Stimulated activated naive CD4-positive, alpha-beta T cell (primary cell): Measurements from ENCODE around the gene CLEC4F.

Experiments
- DNase-seq, 6 experiments: peaks; one replicate each; lab custom pipeline; 2025; lab: John Stamatoyannopoulos, UW

The CLEC4F gene, protein sequence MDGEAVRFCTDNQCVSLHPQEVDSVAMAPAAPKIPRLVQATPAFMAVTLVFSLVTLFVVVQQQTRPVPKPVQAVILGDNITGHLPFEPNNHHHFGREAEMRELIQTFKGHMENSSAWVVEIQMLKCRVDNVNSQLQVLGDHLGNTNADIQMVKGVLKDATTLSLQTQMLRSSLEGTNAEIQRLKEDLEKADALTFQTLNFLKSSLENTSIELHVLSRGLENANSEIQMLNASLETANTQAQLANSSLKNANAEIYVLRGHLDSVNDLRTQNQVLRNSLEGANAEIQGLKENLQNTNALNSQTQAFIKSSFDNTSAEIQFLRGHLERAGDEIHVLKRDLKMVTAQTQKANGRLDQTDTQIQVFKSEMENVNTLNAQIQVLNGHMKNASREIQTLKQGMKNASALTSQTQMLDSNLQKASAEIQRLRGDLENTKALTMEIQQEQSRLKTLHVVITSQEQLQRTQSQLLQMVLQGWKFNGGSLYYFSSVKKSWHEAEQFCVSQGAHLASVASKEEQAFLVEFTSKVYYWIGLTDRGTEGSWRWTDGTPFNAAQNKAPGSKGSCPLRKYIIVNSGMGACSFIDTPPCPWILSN

DNA sequence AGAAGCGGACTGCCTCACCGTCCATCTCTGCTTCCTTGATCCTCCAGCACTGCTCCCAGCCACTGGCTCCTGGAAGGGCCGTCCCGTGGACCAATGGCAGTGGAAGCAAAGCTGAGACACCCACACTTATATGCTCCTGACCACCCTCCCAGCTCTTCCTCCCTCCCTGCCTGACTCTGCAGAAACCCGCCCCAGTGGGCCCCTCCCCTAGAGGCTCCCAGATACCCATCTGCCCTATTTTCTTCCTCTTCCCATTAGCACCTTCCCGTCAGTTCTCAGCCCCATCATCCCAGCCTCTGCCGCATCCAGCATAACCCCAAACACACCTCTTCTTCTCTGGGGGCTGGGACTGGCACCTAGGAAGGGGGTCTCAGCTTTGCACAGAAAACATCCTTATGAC is at the start of gene CLEC4F:
Gene CLEC4F (minus strand): TSS at position 101 of the 400 bp plus-strand sequence. CDS start 76 bp downstream, at position 25.
- no peak for DNase-seq

DNA sequence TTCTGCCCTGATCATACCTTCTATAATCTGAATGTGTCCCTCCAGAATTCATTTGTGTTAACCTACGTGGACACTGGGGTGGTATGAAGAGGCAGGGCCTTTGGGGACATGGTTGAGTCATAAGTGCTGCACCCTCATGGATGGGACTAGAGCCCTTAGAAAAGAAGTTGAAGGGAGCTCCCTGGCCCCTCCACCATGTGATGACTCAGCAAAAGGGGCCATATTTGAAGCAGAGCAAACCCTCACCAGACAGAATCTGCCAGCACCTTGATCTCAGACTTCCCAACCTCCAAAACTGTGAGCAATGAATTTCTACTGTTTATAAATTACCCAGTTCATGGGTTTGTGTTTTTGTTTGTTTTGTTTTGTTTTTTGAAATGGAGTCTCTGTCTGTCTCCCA is 48.6 kb upstream of the CLEC4F start:
- DNase-seq = no peak

DNA sequence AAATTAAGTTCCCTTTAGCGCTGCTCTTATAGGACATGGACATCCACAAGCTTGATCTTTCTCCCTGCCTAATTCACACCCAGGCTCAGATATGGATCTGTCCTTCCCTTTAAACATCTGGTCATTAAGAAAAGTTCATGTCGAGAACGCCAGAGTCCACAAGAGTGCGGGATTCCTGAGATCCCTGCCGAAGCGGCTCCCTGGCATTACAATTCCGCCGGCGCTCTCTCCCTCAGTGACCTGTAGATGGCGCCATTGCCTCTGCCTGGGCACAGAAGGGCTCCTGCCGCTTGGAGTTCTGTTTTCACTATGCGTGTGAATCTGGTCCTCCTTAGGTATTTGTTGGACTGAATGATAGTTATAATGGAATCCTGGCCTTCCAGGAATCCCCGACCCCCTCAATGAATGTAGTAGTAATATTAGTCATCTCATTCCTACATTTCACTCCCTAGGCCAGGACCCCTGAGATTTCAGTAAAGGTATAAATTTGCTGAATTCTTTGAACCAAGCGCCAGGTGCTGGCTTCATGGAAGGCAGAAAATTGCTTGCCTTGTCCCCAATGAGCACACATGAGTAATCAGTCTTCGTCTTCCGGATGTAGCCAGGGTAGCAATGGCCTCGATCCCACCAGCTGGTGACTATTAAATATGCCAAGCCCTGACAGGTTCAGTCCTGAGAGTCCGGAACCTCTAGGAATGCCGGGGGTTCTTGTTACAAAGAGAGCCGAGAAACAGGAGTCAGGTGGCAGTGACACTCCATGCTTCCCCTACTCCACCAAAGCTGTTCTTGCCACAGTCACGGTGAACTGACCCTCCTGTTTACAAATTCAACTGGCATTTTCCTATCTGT is 41.6 kb upstream of the CLEC4F start:
- DNase-seq = peak; percentile 27 to 75 (median 58)

DNA sequence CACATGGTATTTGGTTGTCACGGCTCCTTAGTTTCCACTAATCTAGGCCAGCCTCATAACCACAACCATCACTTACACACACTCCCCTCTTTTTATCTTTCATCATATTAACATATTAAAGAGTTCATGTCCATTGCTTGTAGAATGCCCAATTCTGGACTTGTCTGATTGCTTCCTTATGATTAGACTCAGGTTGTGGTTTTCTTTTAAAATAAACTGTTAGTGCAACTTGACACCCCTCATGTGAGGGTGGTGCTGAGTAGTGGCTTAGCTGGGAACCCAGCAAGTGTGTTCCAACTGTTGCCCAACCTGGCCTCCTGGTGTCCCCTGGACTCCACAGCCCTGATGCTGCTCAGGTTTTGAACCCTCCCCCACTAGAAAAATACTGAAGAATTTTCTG is 35.3 kb upstream of the CLEC4F start:
- no peak for DNase-seq

DNA sequence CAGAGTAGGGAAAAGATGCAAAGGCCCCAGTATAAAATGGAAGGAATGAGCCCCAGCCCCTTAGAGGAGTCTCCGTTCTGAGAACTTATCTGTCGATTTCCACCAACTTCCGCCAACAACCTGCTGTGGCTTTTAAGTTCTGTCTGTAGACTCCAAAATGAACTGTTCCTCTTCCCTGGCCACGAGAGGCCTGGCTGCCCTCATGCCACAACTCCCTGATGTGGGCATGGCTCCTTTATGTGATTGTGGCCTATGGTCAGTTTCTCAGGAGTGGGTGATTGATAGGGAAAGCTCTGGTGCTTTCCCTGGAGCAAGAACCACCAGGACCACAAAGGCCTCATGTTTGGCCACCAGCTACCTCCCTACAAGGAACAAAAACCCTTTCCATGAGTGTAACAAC is 34.0 kb upstream of the CLEC4F start:
- no peak for DNase-seq

DNA sequence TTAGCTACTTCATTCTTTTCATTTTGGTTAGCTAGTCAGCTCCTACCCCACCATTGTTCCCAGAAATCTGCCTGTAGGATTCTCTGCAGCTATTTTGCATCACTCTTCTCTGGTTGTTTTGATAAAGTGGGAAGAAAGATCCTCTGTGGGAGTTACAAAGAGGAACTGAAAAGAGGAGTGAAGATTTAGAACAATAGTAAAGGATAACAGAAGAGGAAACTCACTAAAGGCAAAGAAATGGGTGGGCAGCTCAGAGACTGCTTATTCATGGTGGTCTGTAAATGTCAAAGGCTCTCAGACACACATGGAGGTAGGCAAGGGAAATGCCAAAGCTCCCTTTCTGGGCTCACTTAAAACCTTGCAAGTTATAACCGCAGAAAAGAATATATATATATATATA is 32.4 kb upstream of the CLEC4F start:
- no peak for DNase-seq

DNA sequence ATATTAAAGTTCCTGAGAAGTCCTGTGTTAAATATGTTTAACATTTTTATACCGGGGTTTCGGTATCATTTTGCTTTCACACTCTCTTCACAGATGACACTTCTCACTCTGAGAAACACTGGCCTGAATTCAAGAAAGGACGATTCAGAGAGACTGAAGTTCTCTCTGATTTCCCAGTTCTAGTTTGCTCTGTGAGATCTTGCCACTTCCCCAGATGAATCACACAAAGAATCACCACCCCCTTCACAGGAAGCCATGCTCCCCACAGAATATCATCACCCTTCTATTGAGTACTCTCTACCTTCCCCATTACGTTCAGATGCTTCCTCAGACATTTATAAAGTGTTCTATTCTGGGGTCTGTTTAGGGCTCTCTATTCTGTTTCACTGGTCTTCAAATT is 31.3 kb upstream of the CLEC4F start:
- DNase-seq = peak in 3 of 6 experiments; percentile 24 to 46 (median 33)

DNA sequence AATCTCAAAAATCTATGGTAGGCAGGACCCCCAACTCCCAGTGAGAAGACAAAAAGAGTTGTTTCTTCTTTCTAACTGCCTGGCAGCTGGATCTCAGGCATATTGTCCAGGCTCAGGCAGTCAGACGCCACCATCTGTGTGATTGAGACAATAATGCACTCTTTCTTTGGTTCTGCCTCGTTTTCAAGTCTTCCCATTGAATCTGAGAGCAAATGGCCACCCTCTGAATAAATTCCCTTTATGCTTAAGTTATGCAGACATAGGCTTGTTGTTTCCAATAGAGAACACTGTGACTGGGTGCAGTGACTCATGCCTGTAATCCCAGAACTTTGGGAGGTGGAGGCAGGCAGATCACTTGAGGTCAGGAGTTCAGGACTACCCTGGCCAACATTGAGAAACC is 30.5 kb upstream of the CLEC4F start:
- no peak for DNase-seq

DNA sequence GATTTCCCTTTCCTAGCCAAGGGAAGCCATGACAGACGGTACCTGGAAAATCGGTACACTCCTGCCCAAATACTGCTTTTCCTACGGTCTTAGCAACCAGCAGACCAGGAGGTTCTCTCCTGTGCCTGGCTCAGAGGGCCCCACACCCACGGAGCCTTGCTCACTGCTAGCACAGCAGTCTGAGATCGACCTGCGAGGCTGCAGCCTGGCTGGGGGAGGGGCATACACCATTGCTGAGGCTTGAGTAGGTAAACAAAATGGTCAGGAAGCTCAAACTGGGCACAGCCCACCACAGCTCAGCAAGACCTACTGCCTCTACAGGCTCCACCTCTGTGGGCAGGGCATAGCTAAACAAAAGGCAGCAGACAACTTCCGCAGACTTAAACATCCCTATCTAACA is 22.0 kb upstream of the CLEC4F start:
- no peak for DNase-seq

DNA sequence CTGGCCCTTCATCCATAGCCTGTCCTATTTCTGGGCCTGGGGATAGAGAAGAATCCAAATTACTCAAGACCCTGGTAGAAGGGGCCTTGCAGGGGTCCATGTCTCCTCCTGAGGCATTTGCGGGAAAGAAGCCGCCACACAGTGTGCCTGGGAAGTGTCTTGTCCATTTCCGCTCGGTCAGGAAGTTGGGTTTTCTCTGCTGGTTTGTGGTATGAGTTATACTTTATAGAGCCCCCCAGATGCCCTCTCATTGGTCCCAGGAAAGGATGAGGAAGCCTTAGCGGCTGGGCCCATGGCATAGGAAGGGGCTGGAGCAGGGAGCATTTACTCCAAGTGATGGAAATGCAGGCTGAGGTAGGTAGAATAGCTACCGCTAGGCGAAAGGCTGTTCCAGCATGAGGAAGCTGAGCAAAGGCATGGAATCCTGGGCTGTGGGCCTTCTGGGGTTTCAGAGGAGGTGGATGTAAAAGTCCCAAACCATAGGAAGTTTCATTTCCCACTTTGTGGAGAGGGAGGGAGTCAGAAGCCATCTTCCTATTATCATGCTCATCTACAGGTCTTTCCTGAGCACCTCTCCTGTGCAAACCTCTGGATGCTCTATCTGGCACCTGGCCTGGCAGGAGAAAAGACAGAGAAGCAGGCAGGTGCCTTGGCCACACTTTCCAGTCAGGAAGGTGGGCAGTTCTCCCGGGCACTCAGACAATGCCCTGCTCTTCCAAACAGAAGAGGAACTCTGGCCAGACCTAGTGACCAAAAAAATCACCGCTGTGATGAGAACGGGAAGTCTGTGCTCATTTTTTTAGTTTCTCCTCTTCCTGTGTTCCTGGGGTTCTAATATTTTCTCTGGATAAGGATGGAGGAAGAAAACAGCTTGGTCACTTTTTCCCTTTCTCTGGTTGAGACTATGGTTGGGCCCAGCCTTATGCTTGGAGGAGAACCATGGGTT is 17.9 kb upstream of the CLEC4F start:
- DNase-seq = no peak

DNA sequence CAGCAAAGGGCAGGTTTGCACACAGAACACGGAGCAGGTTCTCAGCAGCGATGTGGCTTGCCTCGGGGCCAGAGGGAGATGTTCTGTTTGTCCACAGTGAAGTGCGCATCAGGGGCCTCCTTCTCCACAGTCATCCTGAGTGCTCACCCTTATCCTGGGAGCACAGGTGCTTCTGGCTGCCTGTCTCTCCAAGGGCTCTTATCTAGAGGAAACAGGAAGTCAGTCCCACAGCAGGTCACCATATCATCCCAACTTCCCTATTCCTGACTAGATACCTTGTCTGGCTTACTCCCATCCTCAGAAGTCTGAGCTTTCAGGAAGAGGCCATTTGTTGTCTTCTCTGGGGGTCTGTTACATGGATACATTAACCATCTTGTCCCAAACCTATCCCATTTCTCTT is 15.2 kb upstream of the CLEC4F start, which contains the start of gene CD207:
Gene CD207 (minus strand): TSS at position 174 of the 400 bp plus-strand sequence. CDS start 40 bp downstream, at position 134.
- no peak for DNase-seq

DNA sequence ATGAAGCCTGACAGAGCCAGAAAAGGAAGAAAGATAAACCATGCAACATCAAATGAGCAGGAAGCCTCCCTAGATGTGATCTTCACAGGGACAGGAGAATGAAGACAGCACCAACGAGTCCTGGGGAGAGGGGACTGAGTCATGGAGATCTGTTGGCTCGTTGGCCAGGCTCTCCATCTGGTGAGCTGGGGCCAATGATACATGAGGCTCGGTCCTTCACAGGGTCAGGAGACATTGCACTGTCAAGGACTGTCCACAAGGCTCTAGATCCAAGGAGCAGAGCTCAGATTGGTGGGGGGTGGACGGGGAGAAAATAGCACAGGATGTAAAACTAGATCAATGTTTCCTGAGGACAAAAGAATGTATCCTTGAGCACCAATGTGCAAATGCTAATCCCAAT is 14.5 kb upstream of the CLEC4F start:
- no peak for DNase-seq

DNA sequence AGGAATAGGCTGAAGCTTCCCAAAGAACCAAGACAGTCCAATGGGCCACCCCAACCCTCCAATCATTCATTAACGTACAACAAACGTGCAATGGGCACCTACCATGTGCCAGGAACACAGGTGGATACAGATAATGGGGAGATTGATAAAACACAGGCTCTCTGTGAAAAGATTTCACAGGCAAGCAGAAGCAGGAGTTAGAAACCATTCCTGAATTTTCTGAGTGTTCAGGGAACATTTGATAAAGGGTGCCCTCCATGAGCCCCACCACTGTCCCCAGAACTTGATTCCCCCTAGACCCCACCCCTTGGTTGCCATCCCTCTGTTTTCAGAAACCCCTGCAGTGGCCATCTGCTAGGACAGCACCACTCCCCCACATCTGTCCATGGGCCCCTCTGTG is 13.7 kb upstream of the CLEC4F start:
- DNase-seq = no peak

DNA sequence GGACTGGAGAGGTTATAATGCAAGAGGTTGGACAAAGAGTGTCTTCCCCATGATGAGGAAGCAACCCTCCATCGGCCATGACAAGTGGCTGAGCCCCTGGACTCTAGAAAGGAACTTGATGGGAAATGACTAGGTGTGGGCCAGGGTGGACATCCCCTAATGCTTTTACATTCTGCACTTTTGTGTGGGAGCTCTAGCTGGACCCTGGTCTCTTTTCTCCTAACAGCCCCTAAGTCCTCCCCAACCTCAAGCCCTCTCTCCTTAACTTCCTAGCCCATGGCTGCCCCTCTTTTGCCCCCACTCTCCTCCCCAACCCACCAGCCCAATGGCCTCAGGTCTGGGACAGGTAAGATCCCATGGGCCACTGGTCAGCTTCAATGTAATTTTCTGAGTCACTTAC is 12.8 kb upstream of the CLEC4F start:
- no peak for DNase-seq

DNA sequence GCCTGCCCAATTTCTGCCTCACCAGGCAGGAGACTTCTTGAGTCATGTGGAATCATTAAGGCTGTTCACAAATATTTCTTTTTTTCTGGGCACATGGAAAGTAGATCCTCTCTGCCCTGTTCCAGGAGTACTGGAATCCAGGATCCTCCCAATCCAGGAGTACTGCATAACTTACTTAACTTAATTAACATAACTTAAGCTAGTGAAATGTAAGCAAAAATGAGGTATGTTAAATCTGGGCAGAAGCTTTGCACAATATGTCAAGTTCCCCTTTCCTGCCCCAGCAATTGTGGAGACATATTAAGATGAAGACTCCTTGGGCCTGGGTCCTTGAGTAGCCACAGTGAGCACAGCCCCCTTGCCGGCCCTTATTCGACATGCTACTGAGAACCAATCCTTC is 12.0 kb upstream of the CLEC4F start:
- no peak for DNase-seq

DNA sequence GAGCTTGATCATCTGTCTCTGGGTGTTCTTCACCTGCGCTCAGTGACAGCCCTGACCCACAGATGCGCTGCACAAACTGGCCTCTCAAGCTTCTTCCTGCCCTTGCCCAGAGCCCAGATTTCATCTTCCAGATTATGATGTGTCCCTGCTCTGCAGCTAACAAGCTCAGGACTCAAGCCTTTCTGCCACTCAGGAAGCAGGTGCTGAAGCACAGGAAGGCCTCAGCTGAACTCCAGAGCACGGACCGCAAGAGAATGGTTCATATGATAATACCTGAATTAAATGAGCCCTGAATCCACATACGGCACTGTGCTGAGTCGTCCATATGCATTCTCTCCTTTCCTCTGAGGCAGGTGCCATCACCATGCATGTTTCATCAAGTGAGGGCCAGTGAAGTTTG is 11.5 kb upstream of the CLEC4F start:
- DNase-seq = no peak

DNA sequence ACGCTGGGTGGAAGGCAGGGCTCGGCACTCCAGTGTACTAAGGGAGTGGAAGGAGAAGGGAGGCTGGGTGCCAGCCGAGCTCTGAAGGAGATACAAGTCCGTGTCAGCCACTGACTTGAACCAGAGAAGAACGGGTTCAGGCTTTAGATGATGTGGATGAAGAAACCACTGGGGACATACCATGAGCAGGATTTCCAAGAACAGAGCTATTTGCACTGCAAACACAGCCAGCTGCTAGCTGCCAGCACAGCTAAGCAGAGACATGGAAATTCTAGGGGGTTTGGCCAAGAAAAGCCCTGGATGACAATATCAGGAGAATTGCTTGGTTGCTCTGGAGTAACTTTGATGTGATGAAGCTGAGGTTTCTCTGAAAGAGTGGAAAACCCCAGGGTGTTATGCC is 10.0 kb upstream of the CLEC4F start:
- no peak for DNase-seq

DNA sequence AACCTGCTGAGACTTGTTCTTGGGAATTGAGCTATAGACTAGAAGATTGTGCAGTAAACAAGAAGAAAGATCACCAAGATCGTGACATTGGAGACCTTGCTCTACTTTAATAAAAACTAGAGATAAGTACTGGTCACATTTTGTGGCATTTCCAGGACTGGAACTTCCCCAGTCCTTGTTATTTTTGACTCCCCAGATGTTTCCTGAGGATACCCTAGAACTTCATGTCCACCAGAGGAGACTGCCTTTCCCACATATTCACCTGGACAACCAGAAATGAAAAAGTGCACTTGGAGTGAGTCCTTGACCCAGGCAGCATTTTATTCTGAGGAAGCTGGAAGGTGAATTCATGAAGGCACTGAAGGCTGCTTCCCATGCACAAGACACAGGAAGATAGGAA is 9.5 kb upstream of the CLEC4F start:
- no peak for DNase-seq

DNA sequence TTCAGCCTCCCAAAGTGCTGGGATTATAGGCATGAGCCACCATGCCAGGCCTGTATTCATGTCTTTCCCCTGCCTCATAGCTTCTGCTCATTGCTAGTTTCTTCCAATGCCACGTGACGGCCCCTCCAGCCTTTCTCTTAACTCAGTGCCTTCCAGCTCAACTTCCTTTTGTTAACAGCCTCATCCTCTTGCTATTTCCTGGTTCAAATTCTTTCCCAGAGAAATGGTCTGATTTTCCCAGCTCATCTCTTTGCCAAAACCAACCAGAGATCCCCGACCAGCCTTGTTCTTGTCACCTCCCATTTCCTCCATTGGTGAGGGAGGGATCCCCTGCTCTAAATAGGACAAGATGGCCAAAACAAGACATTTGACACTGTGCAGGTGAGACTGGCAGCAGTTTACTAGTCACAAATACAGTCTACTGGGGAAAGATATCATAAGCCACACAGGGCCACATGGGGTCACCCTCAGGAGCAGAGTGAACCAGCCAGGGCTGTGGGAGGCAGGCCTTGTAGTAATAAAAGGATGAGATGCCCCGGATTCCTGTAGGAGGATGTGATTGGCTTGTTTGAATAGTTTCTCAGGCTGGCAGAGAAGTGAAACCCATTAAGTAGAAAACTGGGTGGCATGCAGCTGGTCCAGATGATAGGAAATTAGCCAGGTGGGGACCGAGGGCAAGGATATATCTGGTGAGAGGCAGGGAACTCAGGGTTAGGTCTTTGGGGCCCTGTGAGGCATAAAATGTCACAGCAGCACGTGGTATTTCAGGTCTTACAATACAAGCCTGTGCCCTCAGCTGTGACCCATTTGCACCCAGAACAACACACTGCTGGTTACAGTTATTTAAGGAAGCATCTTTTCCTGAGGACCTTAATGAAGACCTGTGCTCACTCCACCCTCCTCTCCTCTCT is 8.8 kb upstream of the CLEC4F start:
- no peak for DNase-seq

DNA sequence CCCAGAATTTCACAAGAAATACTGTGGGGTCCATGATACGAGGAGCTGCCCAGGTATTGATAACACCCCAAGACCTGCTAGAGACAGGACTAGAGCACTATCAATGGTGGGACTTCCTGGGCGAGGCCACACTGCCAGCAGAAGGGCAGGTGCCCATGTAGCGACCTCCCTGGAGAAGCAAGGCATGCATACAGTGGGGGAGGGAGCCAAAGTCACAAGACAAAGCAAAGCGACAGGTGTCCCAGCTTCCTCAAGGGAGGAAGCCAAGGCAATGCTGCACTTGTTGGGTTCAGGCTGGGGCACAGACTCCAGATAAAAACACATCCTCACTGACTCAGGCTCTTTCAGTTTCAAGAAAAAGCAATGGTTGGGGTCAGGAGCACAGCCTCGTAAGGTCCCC is 7.7 kb upstream of the CLEC4F start:
- no peak for DNase-seq

DNA sequence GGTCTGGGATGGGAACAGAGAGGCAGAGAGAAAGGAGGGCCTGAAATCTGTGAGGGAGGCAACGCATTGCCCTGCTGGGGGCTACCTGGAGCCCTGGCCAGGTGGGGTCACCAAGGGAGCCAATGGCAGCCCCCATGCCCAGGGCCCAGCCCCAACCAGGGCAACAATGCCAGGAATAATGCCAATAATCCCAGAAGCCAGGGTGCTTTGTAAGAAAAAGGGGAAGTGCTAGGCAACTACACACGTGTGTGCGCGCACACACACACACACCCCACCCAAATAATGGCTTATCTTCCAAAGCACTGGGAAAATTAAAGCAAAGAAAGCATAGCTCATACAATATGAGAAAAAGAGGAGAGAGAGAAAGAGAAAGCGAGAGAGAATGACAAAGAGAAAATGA is 7.0 kb upstream of the CLEC4F start:
- no peak for DNase-seq
